ENCODE results near the gene SDK2. TPM values are rescaled to one million over a fixed set of nuclear protein-coding genes. Genes with fewer than 3 reads are reported as not detected.
A peak's percentile ranks its signal among the peaks of the same experiment; 100 is the strongest.

The SDK2 gene
- total RNA-seq, 4 donors from 2014 or later, result 1.4 to 6.8 (median 3.3) TPM

GRCh38 chr17:73304971-73305812 is 339.1 kb downstream of the SDK2 start:
- peaks cover 89% of the 10 kb centered on the region for H3K4me1 ChIP-seq
- peak; percentile 75 to 80 for DNase-seq (ENCODE audit: low spot score in 2 of 2)
- WGBS, result 16% methylated on average over 11 of the region's 16 CpGs
- H3K27me3 ChIP-seq, result no peaks in the 10 kb centered on the region
- no peaks in the 10 kb centered on the region for H3K36me3 ChIP-seq
- no peaks in the 10 kb centered on the region for H3K9me3 ChIP-seq
- TF ChIP-seq POLR2A (IDR thresholded peaks at IDR 0.05), result peak in 1 of 2 donors; percentile 18
- peak in 1 of 2 donors; percentile 34 for TF ChIP-seq CTCF (IDR thresholded peaks at IDR 0.05)
- peak; percentile 55 to 84 (median 66) for TF ChIP-seq POLR2AphosphoS5 (IDR thresholded peaks at IDR 0.05)
- TF ChIP-seq EP300 (IDR thresholded peaks at IDR 0.05), result no peak
- peak overlapping the region; percentile 98 for H3K27ac ChIP-seq
- peak overlapping the region; percentile 43 for H3K4me3 ChIP-seq

GRCh38 chr17:73304438-73304837 is 339.8 kb downstream of the SDK2 start:
- TF ChIP-seq CTCF (IDR thresholded peaks at IDR 0.05) (no peak), POLR2A (IDR thresholded peaks at IDR 0.05) (no peak), EP300 (IDR thresholded peaks at IDR 0.05) (no peak), POLR2AphosphoS5 (IDR thresholded peaks at IDR 0.05) (no peak)
- 24% methylated on average over 8 of the region's 8 CpGs for WGBS
- Histone ChIP-seq H3K4me1 (peaks cover 90% of the 10 kb centered on the region), H3K36me3 (no peaks in the 10 kb centered on the region), H3K27ac (peak overlapping the region; percentile 98), H3K4me3 (peak overlapping the region; percentile 43), H3K9me3 (no peaks in the 10 kb centered on the region), H3K27me3 (no peaks in the 10 kb centered on the region)
- no peak for DNase-seq (ENCODE audit: low spot score in 2 of 2)

GRCh38 chr17:73302189-73302588 is 342.1 kb downstream of the SDK2 start:
- TF ChIP-seq CTCF (IDR thresholded peaks at IDR 0.05), result no peak
- TF ChIP-seq POLR2AphosphoS5 (IDR thresholded peaks at IDR 0.05), result no peak
- no peak for TF ChIP-seq POLR2A (IDR thresholded peaks at IDR 0.05)
- no peak for TF ChIP-seq EP300 (IDR thresholded peaks at IDR 0.05)
- Histone ChIP-seq H3K4me1 (peaks cover 84% of the 10 kb centered on the region), H3K36me3 (no peaks in the 10 kb centered on the region), H3K9me3 (no peaks in the 10 kb centered on the region), H3K4me3 (no peak overlapping the region), H3K27me3 (no peaks in the 10 kb centered on the region), H3K27ac (no peak overlapping the region)
- no peak for DNase-seq (ENCODE audit: low spot score in 2 of 2)
- 37% methylated on average over 3 of the region's 3 CpGs for WGBS

GRCh38 chr17:73301369-73301768 is 342.9 kb downstream of the SDK2 start:
- H3K4me1 ChIP-seq, result peaks cover 78% of the 10 kb centered on the region
- no peaks in the 10 kb centered on the region for H3K27me3 ChIP-seq
- H3K36me3 ChIP-seq, result no peaks in the 10 kb centered on the region
- H3K27ac ChIP-seq, result no peak overlapping the region
- 72% methylated on average over 2 of the region's 2 CpGs for WGBS
- no peak for DNase-seq (ENCODE audit: low spot score in 2 of 2)
- H3K4me3 ChIP-seq, result no peak overlapping the region
- TF ChIP-seq POLR2A (IDR thresholded peaks at IDR 0.05), result no peak
- no peak for TF ChIP-seq CTCF (IDR thresholded peaks at IDR 0.05)
- TF ChIP-seq EP300 (IDR thresholded peaks at IDR 0.05), result no peak
- no peak for TF ChIP-seq POLR2AphosphoS5 (IDR thresholded peaks at IDR 0.05)
- no peaks in the 10 kb centered on the region for H3K9me3 ChIP-seq

- H3K4me1 ChIP-seq, result peaks cover 68% of the 10 kb centered on the region
- no peak overlapping the region for H3K27ac ChIP-seq
These were observed 343.9 kb downstream of the SDK2 start for GRCh38 chr17:73300392-73300791.

More at GRCh38 chr17:73300392-73300791, 343.9 kb downstream of the SDK2 start:
- no peak for DNase-seq (ENCODE audit: low spot score in 2 of 2)
- no peaks in the 10 kb centered on the region for H3K27me3 ChIP-seq
- H3K9me3 ChIP-seq, result no peaks in the 10 kb centered on the region
- no peaks in the 10 kb centered on the region for H3K36me3 ChIP-seq
- TF ChIP-seq POLR2A (IDR thresholded peaks at IDR 0.05), result no peak
- TF ChIP-seq POLR2AphosphoS5 (IDR thresholded peaks at IDR 0.05), result no peak
- TF ChIP-seq CTCF (IDR thresholded peaks at IDR 0.05), result no peak
- no peak for TF ChIP-seq EP300 (IDR thresholded peaks at IDR 0.05)
- no peak overlapping the region for H3K4me3 ChIP-seq
- 79% methylated on average over 3 of the region's 3 CpGs for WGBS
